ENCODE data around the gene C4orf50. TPM values are rescaled to one million over a fixed set of nuclear protein-coding genes. Genes with fewer than 3 reads are reported as not detected.

The C4orf50 gene
- total and polyA plus RNA-seq, 2 experiments from 2014 or later, result 0.06 to 0.31 TPM

- TF ChIP-seq REST (IDR thresholded peaks at IDR 0.05; ENCODE audit: unreplicated experiment) (no peak), ZNF331 (CRISPR knock-in tag; IDR thresholded peaks at IDR 0.05; ENCODE audit: low read depth) (no peak), NANOG (IDR thresholded peaks at IDR 0.05; ENCODE audit: borderline replicate concordance) (no peak), CREB1 (CRISPR knock-in tag; IDR thresholded peaks at IDR 0.05; ENCODE audit: low read depth) (no peak), EZH2 (IDR thresholded peaks at IDR 0.05; ENCODE audit: low read depth, unreplicated experiment) (no peak), JUNB (IDR thresholded peaks at IDR 0.05; ENCODE audit: unreplicated experiment) (no peak), STAT1 (IDR thresholded peaks at IDR 0.05; ENCODE audit: unreplicated experiment) (no peak), POLR2AphosphoS5 (IDR thresholded peaks at IDR 0.05; ENCODE audit: low read depth) (no peak)
These were observed 61.8 kb downstream of the C4orf50 start (continued) for GRCh38 chr4:5956285-5957021.

GRCh38 chr4:5955856-5956255 lies 62.4 kb downstream of the C4orf50 start:
- Histone ChIP-seq H3K4me2 (no peak overlapping the region), H3F3A (replicated peaks; ENCODE audit: low read depth) (no peaks in the 10 kb centered on the region), H3K27ac (ENCODE audit: low read depth) (no peak overlapping the region), H3K27me3 (ENCODE audit: insufficient read depth) (no peaks in the 10 kb centered on the region), H3K36me3 (ENCODE audit: insufficient read depth) (no peaks in the 10 kb centered on the region), H3K79me2 (replicated peaks; ENCODE audit: insufficient read depth) (no peaks in the 10 kb centered on the region), H4K20me1 (replicated peaks; ENCODE audit: insufficient read depth) (no peaks in the 10 kb centered on the region), H3K9me2 (ENCODE audit: insufficient read depth) (no peaks in the 10 kb centered on the region), H3K4me1 (ENCODE audit: insufficient read depth) (peaks cover 3% of the 10 kb centered on the region; the same call in 1 of the 2 replicates), H2AFZ (peak overlapping the region; percentile 72), H3K4me3 (no peak overlapping the region)
- Mint-ChIP-seq H3K27ac (peak overlapping the region; percentile 52; the same call in 1 of the 2 replicates), H3K9me3 (no peaks in the 10 kb centered on the region), H3K36me3 (ENCODE audit: low read depth) (no peaks in the 10 kb centered on the region), H3K4me1 (peaks cover 22% of the 10 kb centered on the region), H3K4me3 (no peak overlapping the region), H3K27me3 (ENCODE audit: insufficient read depth, low read depth, poor library complexity) (peaks cover 29% of the 10 kb centered on the region)
- DNase-seq (ENCODE audit: low spot score) (no peak), ATAC-seq (no peak)
- TF ChIP-seq CTCF (conservative IDR thresholded peaks at IDR 0.05; ENCODE audit: low read depth in 2 of 2), result no peak
- TF ChIP-seq NANOG (IDR thresholded peaks at IDR 0.05; ENCODE audit: borderline replicate concordance), result no peak
- TF ChIP-seq CREB1 (CRISPR knock-in tag; IDR thresholded peaks at IDR 0.05; ENCODE audit: low read depth), result no peak
- TF ChIP-seq ZNF114 (CRISPR knock-in tag; IDR thresholded peaks at IDR 0.05), result no peak
- no peak for TF ChIP-seq POLR2AphosphoS5 (IDR thresholded peaks at IDR 0.05; ENCODE audit: low read depth)
- TF ChIP-seq JUNB (IDR thresholded peaks at IDR 0.05; ENCODE audit: unreplicated experiment), result no peak
- no peak for TF ChIP-seq STAT1 (IDR thresholded peaks at IDR 0.05; ENCODE audit: unreplicated experiment)
- TF ChIP-seq ETS1 (IDR thresholded peaks at IDR 0.05), result no peak
- no peak for TF ChIP-seq REST (IDR thresholded peaks at IDR 0.05; ENCODE audit: unreplicated experiment)
- no peak for TF ChIP-seq EZH2 (IDR thresholded peaks at IDR 0.05; ENCODE audit: low read depth, unreplicated experiment)
- TF ChIP-seq EZH2phosphoT487 (IDR thresholded peaks at IDR 0.05; ENCODE audit: unreplicated experiment), result no peak

All from GM23338 (cell line).